GM12878 (cell line): ENCODE measurements around the gene LPIN3. TPM values are rescaled to one million over a fixed set of nuclear protein-coding genes. Genes with fewer than 3 reads are reported as not detected.

Experiments
- ATAC-seq: fragments of 200-7000 bp; cut with Tn5 transposase; 3 replicates; pipeline ENCODE4 v1.9.1; 2020; ENCODE audit warnings: mild to moderate bottlenecking, moderate library complexity
- BruUV-seq: library from RNA; stranded (reverse); fragments of 400-500 nt; replicated peaks from 2 replicates; lab custom pipeline; 2021; lab: Mats Ljungman, UMichigan
- CTCF ChIA-PET: fragments of 300-600 bp; sonication (Branson Sonifier 250); formaldehyde crosslinking; extraction: SDS; loops from one replicate; lab custom pipeline; 2021; ENCODE audit warnings: inconsistent platforms; lab: Yijun Ruan, JAX
- POLR2A ChIA-PET: fragments of 350-600 bp; formaldehyde crosslinking; extraction: SDS; loops from one replicate; lab custom pipeline; 2021; ENCODE audit warnings: inconsistent platforms; lab: Charles Lee
- RAD21 ChIA-PET: fragments of 300-600 bp; sonication (Branson Sonifier 250); formaldehyde crosslinking; loops from one replicate; lab custom pipeline; 2023; ENCODE audit warnings: antibody characterized with exemption; ENCODE audit not compliant: unreplicated experiment; lab: Charles Lee
- SMC1A ChIA-PET: fragments of 300-600 bp; sonication (Branson Sonifier 250); formaldehyde crosslinking; loops from one replicate; lab custom pipeline; 2023; ENCODE audit not compliant: unreplicated experiment, uncharacterized antibody; lab: Charles Lee
- DNase-seq: peaks from one replicate; pipeline ENCODE4 v3.0.0-alpha.2; 2011; ENCODE audit warnings: low read depth, low spot score
- FAIRE-seq: peaks from 3 replicates; lab custom pipeline; 2011; peaks lifted over from hg19 to GRCh38; lab: Jason Lieb, UNC
- H2AFZ ChIP-seq: 2 replicates; pipeline ENCODE4 v1.6.0; 2011; ENCODE audit warnings: low read depth, low read length, control low read depth; ENCODE audit not compliant: control insufficient read depth
- H3K27ac ChIP-seq: 2 replicates; pipeline ENCODE4 v1.5.1; 2011; ENCODE audit warnings: control low read depth; ENCODE audit not compliant: control insufficient read depth, insufficient read depth
- H3K27me3 ChIP-seq, 2 experiments: replicated peaks in 1 of 2; 2 replicates each; pipeline versions ENCODE4 v1.6.0 to v1.6.1; 2011; ENCODE audit warnings: low read length in 1 of 2; ENCODE audit not compliant: control insufficient read depth in 2 of 2, insufficient read depth in 2 of 2
- H3K36me3 ChIP-seq, 2 experiments: 2 replicates each; pipeline ENCODE4 v1.5.1; 2011; ENCODE audit warnings: low read length in 1 of 2; ENCODE audit not compliant: control insufficient read depth in 2 of 2, insufficient read depth in 2 of 2
- H3K4me1 ChIP-seq: 2 replicates; pipeline ENCODE4 v1.6.1; 2011; ENCODE audit warnings: mild to moderate bottlenecking, low read length, moderate library complexity, mixed read lengths; ENCODE audit not compliant: control insufficient read depth, insufficient read depth
- H3K4me2 ChIP-seq: 2 replicates; pipeline ENCODE4 v1.6.0; 2011; ENCODE audit warnings: control low read depth; ENCODE audit not compliant: control insufficient read depth, insufficient read depth
- H3K4me3 ChIP-seq: fragments of 200-600 bp; sonication (generic); 2 replicates; pipeline ENCODE4 v1.5.1; 2016
- H3K79me2 ChIP-seq: 2 replicates; pipeline ENCODE4 v1.6.0; 2011; ENCODE audit warnings: low read length; ENCODE audit not compliant: control insufficient read depth, insufficient read depth
- H3K9ac ChIP-seq: 2 replicates; pipeline ENCODE4 v1.8.0; 2011; ENCODE audit warnings: low read length, control low read depth, mixed read lengths; ENCODE audit not compliant: control insufficient read depth, insufficient read depth
- H3K9me3 ChIP-seq: replicated peaks from 3 replicates; pipeline ENCODE4 v1.5.1; 2011; ENCODE audit warnings: mild to moderate bottlenecking, low read length; ENCODE audit not compliant: control insufficient read depth, insufficient read depth
- H4K20me1 ChIP-seq: 2 replicates; pipeline ENCODE4 v1.6.0; 2011; ENCODE audit not compliant: control insufficient read depth, insufficient read depth
- CHD4 ChIP-seq: fragments of 200-600 bp; sonication (generic); IDR thresholded peaks from 2 replicates; pipeline ENCODE4 v1.6.1; 2016; ENCODE audit warnings: mild to moderate bottlenecking
- FOS ChIP-seq: IDR thresholded peaks from 3 replicates; pipeline ENCODE4 v1.6.1; 2011; ENCODE audit warnings: borderline replicate concordance; ENCODE audit not compliant: insufficient read length; ENCODE audit errors: extremely low read depth
- FOXK2 ChIP-seq: fragments of 450-650 bp; IDR thresholded peaks from 2 replicates; pipeline ENCODE4 v1.6.1; 2017; ENCODE audit warnings: mild to moderate bottlenecking, moderate library complexity
- JUNB ChIP-seq: IDR thresholded peaks from 2 replicates; pipeline ENCODE4 v1.6.1; 2016; ENCODE audit warnings: antibody characterized with exemption, mild to moderate bottlenecking
- NFIC ChIP-seq: IDR thresholded peaks from 2 replicates; pipeline ENCODE4 v1.6.1; 2012; ENCODE audit warnings: low read depth, mild to moderate bottlenecking, inconsistent platforms, low read length, moderate library complexity
- POLR2A ChIP-seq: IDR thresholded peaks from 2 replicates; pipeline ENCODE4 v1.6.1; 2011; ENCODE audit warnings: low read depth, mild to moderate bottlenecking, low read length
- RAD51 ChIP-seq: fragments of 450-650 bp; IDR thresholded peaks from 2 replicates; pipeline ENCODE4 v1.6.1; 2016; ENCODE audit warnings: moderate library complexity, mild to moderate bottlenecking, inconsistent platforms
- SIX5 ChIP-seq: IDR thresholded peaks from 2 replicates; pipeline ENCODE4 v1.6.1; 2011; ENCODE audit warnings: mild to moderate bottlenecking, low read depth, low read length, moderate library complexity; ENCODE audit not compliant: severe bottlenecking
- YBX1 ChIP-seq: fragments of 450-650 bp; IDR thresholded peaks from 2 replicates; pipeline ENCODE4 v1.6.1; 2016; ENCODE audit warnings: antibody characterized with exemption
- ZNF24 ChIP-seq: fragments of 450-650 bp; IDR thresholded peaks from 2 replicates; pipeline ENCODE4 v1.6.1; 2017; ENCODE audit warnings: antibody characterized with exemption, mild to moderate bottlenecking
- ZZZ3 ChIP-seq: IDR thresholded peaks from 2 replicates; pipeline ENCODE4 v1.6.1; 2011; ENCODE audit warnings: low read depth; ENCODE audit not compliant: control insufficient read depth, insufficient read length
- WGBS: methylation state at CpG from one replicate; pipeline ENCODE4 v1.1.6; 2016; ENCODE audit warnings: low lambda C conversion rate; ENCODE audit not compliant: insufficient replicate concordance, insufficient coverage; ENCODE audit errors: missing lambda C conversion rate; 5-methylcytosine and 5-hydroxymethylcytosine counted together
- in situ Hi-C: fragments of 300-500 bp; cut with MboI; formaldehyde crosslinking; loops from 9 replicates; pipeline ENCODE4 v1.14.3; 2018; ENCODE audit warnings: mixed read lengths
- intact Hi-C: fragments of 100-400 bp; cut with micrococcal nuclease; formaldehyde crosslinking; loops from one replicate; pipeline ENCODE4 v1.14.2; 2022; ENCODE audit not compliant: unreplicated experiment
- polyA plus RNA-seq, 11 experiments: library from polyadenylated mRNA; depleted of rRNA in 4 of 11; unstranded in 6 of 11; stranded (reverse) in 5 of 11; fragments of >200 nt; fragmentation: Nextera tagmentation in 4 of 11; fragmentation: Illumina TruSeq in 1 of 11; extraction: Ambion mirVana in 4 of 11; extraction: Trizol in 1 of 11; gene quantifications; 1 replicate in 1 of 11; 2 replicates in 10 of 11; pipeline versions ENCODE4 v1.2.1 to v1.2.3, GENCODE V29; 2011 to 2016; ENCODE audit warnings: inconsistent platforms in 2 of 11, missing spikeins in 2 of 11, low read depth in 1 of 11
- total RNA-seq, 4 experiments: library from RNA; depleted of rRNA in 3 of 4; stranded (reverse); fragments of >200 nt in 3 of 4; fragmentation: Illumina TruSeq in 1 of 4; extraction: Trizol in 1 of 4; gene quantifications; 2 replicates each; pipeline versions ENCODE4 v1.2.1 to v1.2.3, GENCODE V29; 2013 to 2021

LPIN3 gene
- total and polyA plus RNA-seq, 10 of the 15 experiments (the other 5 are each of a cell fraction or from before 2014, with no cell fraction given) = 0.13 to 1.3 (median 0.51) TPM

GRCh38 chr20:41373931-41374920 is 33.6 kb downstream of the LPIN3 start:
- 13% methylated on average over 9 of the region's 9 CpGs for WGBS
- no peak for DNase-seq

GRCh38 chr20:41375846-41376245 is 35.2 kb downstream of the LPIN3 start:
- H3K27me3 ChIP-seq = 0 out of 4 replicates have a peak, but pooled peaks cover 0 to 1% of the 10 kb centered on the region in 2 experiments
- no peak overlapping the region for H3K4me2 ChIP-seq
- no peak overlapping the region for H3K9ac ChIP-seq
- 27% methylated on average over 9 of the region's 9 CpGs for WGBS
- TF ChIP-seq SIX5 = no peak
- no peak for TF ChIP-seq POLR2A
- TF ChIP-seq CHD4 = no peak
- TF ChIP-seq NFIC = no peak
- no peak for TF ChIP-seq YBX1
- no peaks in the 10 kb centered on the region for H3K9me3 ChIP-seq
- ChIA-PET RAD21 (no interaction called here), SMC1A (no interaction called here), CTCF (interaction anchor here (0.7 kb wide), 1 partner anchor 325 kb away, joined by 3 read pairs; no protein-coding TSS in a partner anchor), POLR2A (interaction anchor here (0.7 kb wide), 1 partner anchor 413 kb away, joined by 7 read pairs; no protein-coding TSS in a partner anchor)
- no peaks in the 10 kb centered on the region for H3K4me1 ChIP-seq
- intact Hi-C loops = no loop called here
- no peaks in the 10 kb centered on the region for H4K20me1 ChIP-seq
- FAIRE-seq = no peak
- H3K27ac ChIP-seq = no peak overlapping the region
- H3K79me2 ChIP-seq = no peaks in the 10 kb centered on the region
- in situ Hi-C loops = no loop called here
- ATAC-seq = no peak
- no peaks in the 10 kb centered on the region for H3K36me3 ChIP-seq
- DNase-seq = no peak
- no TSS peak for BruUV-seq
- no peak overlapping the region for H3K4me3 ChIP-seq
- H2AFZ ChIP-seq = no peak overlapping the region

More at GRCh38 chr20:41373931-41374920, 33.6 kb downstream of the LPIN3 start:
- H4K20me1 ChIP-seq = no peaks in the 10 kb centered on the region
- no peak for TF ChIP-seq JUNB
- TF ChIP-seq FOS = no peak
- TF ChIP-seq FOXK2 = no peak
- no peak for TF ChIP-seq ZNF24
- no peak for TF ChIP-seq ZZZ3
- TF ChIP-seq RAD51 = no peak
- TF ChIP-seq, all 136 proteins: peak for 0
- H3K27ac ChIP-seq = no peak overlapping the region
- in situ Hi-C loops = no loop called here
- ATAC-seq = no peak
- FAIRE-seq = no peak
- ChIA-PET SMC1A (no interaction called here), POLR2A (no interaction called here), CTCF (interaction anchor here (1.2 kb wide), 1 partner anchor 240 kb away, joined by 3 read pairs; no protein-coding TSS in a partner anchor), RAD21 (no interaction called here)
- H3K36me3 ChIP-seq = no peaks in the 10 kb centered on the region
- no TSS peak for BruUV-seq
- H3K9me3 ChIP-seq = no peaks in the 10 kb centered on the region
- H2AFZ ChIP-seq = no peak overlapping the region
- H3K4me3 ChIP-seq = no peak overlapping the region
- 0 out of 4 replicates have a peak, but pooled peaks cover 0 to 1% of the 10 kb centered on the region in 2 experiments for H3K27me3 ChIP-seq
- H3K79me2 ChIP-seq = no peaks in the 10 kb centered on the region
- intact Hi-C loops = no loop called here
- peaks cover 12% of the 10 kb centered on the region for H3K4me1 ChIP-seq
- no peak overlapping the region for H3K4me2 ChIP-seq
- no peak overlapping the region for H3K9ac ChIP-seq
